Trophoblast cell (in vitro differentiated cells and primary cell): Measurements from ENCODE around the gene RCAN3.
A peak's percentile ranks its signal among the peaks of the same experiment; 100 is the strongest.
"Not testable (repeated sequence)": the region's sequence is repeated elsewhere in the genome, so short reads cannot be mapped to it uniquely, and the experiment has no call there.

Experiments used
- DNase-seq, 2 donors: peaks; one replicate each; pipeline ENCODE4 v3.0.0-alpha.2; 2016
- H2AFZ ChIP-seq: 2 replicates; pipeline ENCODE4 v1.6.1; 2013; ENCODE audit warnings: low read length, moderate library complexity, mild to moderate bottlenecking; ENCODE audit not compliant: insufficient read depth, poor library complexity
- H2AK5ac ChIP-seq: 2 replicates; pipeline ENCODE4 v1.6.1; 2013; ENCODE audit warnings: mild to moderate bottlenecking, low read length
- H2BK120ac ChIP-seq: 2 replicates; pipeline ENCODE4 v1.6.1; 2013; ENCODE audit warnings: low read length, mild to moderate bottlenecking, moderate library complexity; ENCODE audit not compliant: insufficient read depth, poor library complexity
- H2BK12ac ChIP-seq: 2 replicates; pipeline ENCODE4 v1.6.1; 2013; ENCODE audit warnings: mild to moderate bottlenecking, low read length, moderate library complexity
- H2BK5ac ChIP-seq: 2 replicates; pipeline ENCODE4 v1.6.1; 2013; ENCODE audit warnings: low read length, low read depth, moderate library complexity, mild to moderate bottlenecking; ENCODE audit not compliant: poor library complexity
- H3K14ac ChIP-seq: 2 replicates; pipeline ENCODE4 v1.6.1; 2013; ENCODE audit warnings: mild to moderate bottlenecking, low read length
- H3K18ac ChIP-seq: 2 replicates; pipeline ENCODE4 v1.6.1; 2013; ENCODE audit warnings: mild to moderate bottlenecking, low read length
- H3K23ac ChIP-seq: 2 replicates; pipeline ENCODE4 v1.6.1; 2013; ENCODE audit warnings: low read length
- H3K27ac ChIP-seq: 2 replicates; pipeline ENCODE4 v1.5.1; 2013; ENCODE audit warnings: low read depth, mild to moderate bottlenecking, inconsistent platforms, low read length, moderate library complexity
- H3K27me3 ChIP-seq: 2 replicates; pipeline ENCODE4 v1.6.1; 2013; ENCODE audit warnings: inconsistent platforms, mild to moderate bottlenecking, low read length, moderate library complexity; ENCODE audit not compliant: insufficient read depth
- H3K36me3 ChIP-seq, 2 experiments: 1 replicate in 1 of 2; 2 replicates in 1 of 2; pipeline ENCODE4 v1.6.1; 2013; ENCODE audit warnings: low read length in 2 of 2, mild to moderate bottlenecking in 2 of 2, moderate library complexity in 1 of 2; ENCODE audit not compliant: insufficient read depth in 2 of 2, control insufficient read depth in 1 of 2
- H3K4ac ChIP-seq: 2 replicates; pipeline ENCODE4 v1.6.1; 2013; ENCODE audit warnings: low read depth, mild to moderate bottlenecking, low read length, moderate library complexity
- H3K4me1 ChIP-seq, 2 experiments: 1 replicate in 1 of 2; 2 replicates in 1 of 2; pipeline ENCODE4 v1.6.1; 2013; ENCODE audit warnings: low read length in 2 of 2, mild to moderate bottlenecking in 2 of 2, moderate library complexity in 1 of 2; ENCODE audit not compliant: insufficient read depth in 2 of 2, control insufficient read depth in 1 of 2
- H3K4me2 ChIP-seq: 2 replicates; pipeline ENCODE4 v1.6.1; 2013; ENCODE audit warnings: inconsistent platforms, mild to moderate bottlenecking, low read length, moderate library complexity
- H3K4me3 ChIP-seq: 2 replicates; pipeline ENCODE4 v1.5.1; 2013; ENCODE audit warnings: mild to moderate bottlenecking, low read depth, low read length, inconsistent platforms
- H3K79me1 ChIP-seq: one replicate; pipeline ENCODE4 v1.6.1; 2013; ENCODE audit warnings: low read length
- H3K79me2 ChIP-seq: 2 replicates; pipeline ENCODE4 v1.6.1; 2013; ENCODE audit warnings: low read length, mild to moderate bottlenecking; ENCODE audit not compliant: control insufficient read depth, insufficient read depth, poor library complexity
- H3K9ac ChIP-seq: 2 replicates; pipeline ENCODE4 v1.6.1; 2013; ENCODE audit warnings: mild to moderate bottlenecking, low read length
- H3K9me3 ChIP-seq: 2 replicates; pipeline ENCODE4 v1.6.1; 2013; ENCODE audit warnings: low read depth, mild to moderate bottlenecking, control low read depth, inconsistent platforms, low read length; ENCODE audit not compliant: insufficient read depth
- H4K12ac ChIP-seq: 2 replicates; pipeline ENCODE4 v1.6.1; 2013; ENCODE audit warnings: low read depth, mild to moderate bottlenecking, low read length, moderate library complexity
- H4K8ac ChIP-seq: 2 replicates; pipeline ENCODE4 v1.6.1; 2013; ENCODE audit warnings: low read depth, mild to moderate bottlenecking, low read length, moderate library complexity
- H4K91ac ChIP-seq: one replicate; pipeline ENCODE4 v1.6.1; 2013; ENCODE audit warnings: low read depth, mild to moderate bottlenecking, low read length, moderate library complexity
- WGBS: extraction: QIAGEN DNeasy Blood & Tissue Kit; methylation state at CpG from one replicate; pipeline ENCODE4 v1.1.7; 2013; ENCODE audit warnings: missing lambda C conversion rate; ENCODE audit not compliant: insufficient read length, insufficient coverage; ENCODE audit errors: extremely low coverage; 5-methylcytosine and 5-hydroxymethylcytosine counted together

Gene RCAN3

DNA sequence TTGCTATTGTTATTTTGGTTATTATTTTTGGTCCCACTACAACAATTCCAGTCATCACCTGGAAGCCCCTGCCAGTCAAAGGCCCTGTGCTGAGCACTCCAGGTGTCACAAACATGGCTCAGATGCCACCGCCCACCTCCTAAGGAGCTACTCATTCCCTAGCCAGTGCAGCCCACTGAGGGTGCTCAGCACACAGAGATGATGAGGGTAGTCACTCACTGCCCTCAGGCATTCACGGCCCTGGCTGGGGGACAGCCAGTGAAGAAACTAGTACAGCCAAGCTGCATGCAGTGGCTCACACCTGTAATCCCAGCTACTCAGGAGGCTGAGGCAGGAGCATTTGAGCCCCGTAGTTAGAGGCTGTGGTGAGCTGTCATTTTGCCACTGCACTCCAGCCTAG, 44.8 kb upstream of the RCAN3 start:
- peak; percentile 85 for DNase-seq
- Histone ChIP-seq H3K9ac (no peak overlapping the region), H2BK120ac (no peak overlapping the region), H2BK5ac (no peak overlapping the region), H2BK12ac (no peak overlapping the region), H2AK5ac (no peak overlapping the region), H4K91ac (no peak overlapping the region), H3K79me2 (no peaks in the 10 kb centered on the region), H3K4me1 (no peaks in the 10 kb centered on the region), H4K12ac (no peak overlapping the region), H3K9me3 (no peaks in the 10 kb centered on the region), H4K8ac (no peak overlapping the region), H3K27me3 (no peaks in the 10 kb centered on the region), H3K79me1 (no peaks in the 10 kb centered on the region), H3K23ac (no peak overlapping the region), H3K4me2 (no peak overlapping the region), H3K4me3 (no peak overlapping the region), H2AFZ (no peak overlapping the region), H3K18ac (no peak overlapping the region), H3K27ac (no peak overlapping the region), H3K14ac (no peak overlapping the region), H3K36me3 (peaks cover 0 to 14% of the 10 kb centered on the region in 2 experiments), H3K4ac (no peak overlapping the region)
- WGBS, result no CpG with 5 or more reads among the region's 3 CpGs

GRCh38 chr1:24459551-24460266, 42.9 kb upstream of the RCAN3 start:
- peaks cover 0 to 11% of the 10 kb centered on the region in 2 experiments for H3K36me3 ChIP-seq
- no peak overlapping the region for H4K91ac ChIP-seq
- no peak overlapping the region for H3K23ac ChIP-seq
- H3K9ac ChIP-seq, result no peak overlapping the region
- H3K14ac ChIP-seq, result no peak overlapping the region
- no peak overlapping the region for H4K12ac ChIP-seq
- no peak overlapping the region for H2BK120ac ChIP-seq
- H3K79me2 ChIP-seq, result no peaks in the 10 kb centered on the region
- no peak overlapping the region for H2BK5ac ChIP-seq
- H3K18ac ChIP-seq, result no peak overlapping the region
- no peak overlapping the region for H2AFZ ChIP-seq
- H3K79me1 ChIP-seq, result no peaks in the 10 kb centered on the region
- no peak overlapping the region for H2AK5ac ChIP-seq
- no peak overlapping the region for H2BK12ac ChIP-seq
- no peak overlapping the region for H3K27ac ChIP-seq
- no peak for DNase-seq
- no peak overlapping the region for H3K4me2 ChIP-seq
- no peak overlapping the region for H4K8ac ChIP-seq
- H3K4ac ChIP-seq, result no peak overlapping the region
- H3K27me3 ChIP-seq, result no peaks in the 10 kb centered on the region
- H3K4me1 ChIP-seq, result peaks cover 0 to 2% of the 10 kb centered on the region in 2 experiments
- no peaks in the 10 kb centered on the region for H3K9me3 ChIP-seq
- WGBS, result no CpG with 5 or more reads among the region's 6 CpGs
- H3K4me3 ChIP-seq, result no peak overlapping the region

DNA sequence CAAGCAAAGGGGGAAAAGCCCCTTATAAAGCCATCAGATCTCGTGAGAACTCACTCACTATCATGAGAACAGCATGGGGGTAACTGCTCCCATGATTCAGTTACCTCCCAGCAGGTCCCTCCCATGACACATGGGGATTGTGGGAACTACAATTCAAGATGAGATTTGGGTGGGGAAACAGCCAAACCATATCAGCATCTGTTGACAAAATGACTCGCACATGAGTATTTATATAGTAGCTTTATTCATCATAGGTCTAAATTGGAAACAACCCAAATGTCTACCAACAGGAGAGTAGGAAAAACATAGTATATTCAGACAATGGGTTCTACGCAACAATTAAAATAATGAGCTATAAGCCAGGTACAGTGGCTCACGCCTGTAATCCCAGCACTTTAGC, 40.5 kb upstream of the RCAN3 start:
- not testable (repeated sequence) for H3K27ac ChIP-seq, H3K9me3 ChIP-seq, H4K8ac ChIP-seq, H2AK5ac ChIP-seq, H3K23ac ChIP-seq, H3K4me2 ChIP-seq, H2BK12ac ChIP-seq, H3K79me2 ChIP-seq, H3K27me3 ChIP-seq, H3K4ac ChIP-seq, H3K14ac ChIP-seq, H3K18ac ChIP-seq, H2AFZ ChIP-seq, H2BK120ac ChIP-seq, H3K9ac ChIP-seq, H2BK5ac ChIP-seq, H4K91ac ChIP-seq, H4K12ac ChIP-seq, DNase-seq, H3K79me1 ChIP-seq, H3K4me1 ChIP-seq, H3K4me3 ChIP-seq
- no CpG with 5 or more reads among the region's 4 CpGs for WGBS
- peaks cover 0 to 15% of the 10 kb centered on the region in 2 experiments for H3K36me3 ChIP-seq

GRCh38 chr1:24463776-24464735, 38.6 kb upstream of the RCAN3 start:
- Histone ChIP-seq H3K9me3 (no peaks in the 10 kb centered on the region), H3K14ac (no peak overlapping the region), H2BK12ac (no peak overlapping the region), H2BK5ac (no peak overlapping the region), H2AFZ (no peak overlapping the region), H3K27ac (no peak overlapping the region), H2AK5ac (no peak overlapping the region), H3K4me1 (peaks cover 3 to 7% of the 10 kb centered on the region in 2 experiments), H2BK120ac (no peak overlapping the region), H4K12ac (no peak overlapping the region), H3K79me2 (no peaks in the 10 kb centered on the region), H3K27me3 (no peaks in the 10 kb centered on the region), H3K4me3 (no peak overlapping the region), H3K23ac (no peak overlapping the region), H3K18ac (no peak overlapping the region), H3K79me1 (no peaks in the 10 kb centered on the region), H3K9ac (no peak overlapping the region), H4K91ac (no peak overlapping the region), H4K8ac (no peak overlapping the region), H3K4ac (no peak overlapping the region), H3K4me2 (no peak overlapping the region), H3K36me3 (peaks cover 0 to 12% of the 10 kb centered on the region in 2 experiments)
- DNase-seq, result peak; percentile 64 to 74
- no CpG with 5 or more reads among the region's 14 CpGs for WGBS
